ENCODE results near the gene PCCA. TPM values are rescaled to one million over a fixed set of nuclear protein-coding genes. Genes with fewer than 3 reads are reported as not detected.

Gene PCCA
- total RNA-seq, 3 donors from 2014 or later = 55.7 to 98.6 (median 70.5) TPM

DNA sequence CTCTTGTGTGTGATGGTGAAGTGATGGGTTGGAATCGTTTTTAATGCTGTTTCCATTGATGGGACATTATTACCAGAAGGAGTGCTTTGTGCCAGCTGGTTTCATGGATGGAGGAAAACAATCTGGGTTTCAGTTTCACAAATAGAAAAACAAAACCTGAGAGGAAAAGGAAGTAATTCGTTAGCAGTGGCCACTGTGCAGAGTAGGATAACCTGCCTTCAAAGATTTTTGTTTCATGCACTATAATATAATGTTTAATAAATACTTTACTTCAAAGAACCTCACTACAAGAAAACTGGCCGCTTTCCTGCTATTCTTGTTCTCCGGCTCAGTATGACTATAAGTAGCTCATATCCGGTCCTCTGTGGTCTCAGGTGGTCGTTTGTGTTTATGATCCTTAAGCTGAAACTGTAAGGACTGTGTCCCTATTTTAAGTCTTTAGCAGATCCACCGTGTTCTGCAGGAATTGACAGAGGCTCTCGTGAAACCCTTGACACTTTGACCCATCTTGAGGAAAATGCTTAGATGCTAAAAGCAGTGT is 395.0 kb downstream of the PCCA start:
- no peak for DNase-seq
- Histone ChIP-seq H3K4me3 (no peak overlapping the region), H3K9me3 (no peaks in the 10 kb centered on the region), H3K4me1 (ENCODE audit: low read depth) (peaks cover 3% of the 10 kb centered on the region), H3K36me3 (ENCODE audit: low read depth) (no peaks in the 10 kb centered on the region)
- TF ChIP-seq CTCF (IDR thresholded peaks at IDR 0.05) = no peak
- intact Hi-C loops (cut with DNase I, micrococcal nuclease) = no loop called here
- ATAC-seq = peak; percentile 50

DNA sequence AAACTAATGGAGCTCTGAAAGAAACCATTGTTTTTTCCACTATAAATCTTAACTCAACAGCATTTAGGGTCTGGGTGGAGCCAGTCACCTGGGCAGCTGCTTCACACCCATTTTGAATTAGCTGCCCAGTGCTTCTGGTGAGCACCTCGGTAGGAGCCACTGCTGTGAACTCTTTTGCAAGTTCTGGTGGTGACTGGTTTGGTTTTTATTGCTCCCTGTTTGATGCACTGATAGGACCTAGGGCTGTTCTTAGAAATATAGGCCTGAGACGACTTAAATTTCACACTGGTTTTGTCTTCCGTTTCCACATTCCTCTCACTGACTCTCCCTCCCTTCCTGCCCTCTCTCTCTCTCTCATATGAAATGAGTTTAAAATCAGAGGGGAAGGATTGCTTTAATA is 395.8 kb downstream of the PCCA start:
- ATAC-seq = peak; percentile 93
- TF ChIP-seq CTCF (IDR thresholded peaks at IDR 0.05) = no peak
- H3K9me3 ChIP-seq = no peaks in the 10 kb centered on the region
- intact Hi-C loops (cut with DNase I, micrococcal nuclease) = no loop called here
- peak in 2 of 3 donors; percentile 43 to 50 for DNase-seq
- peaks cover 3% of the 10 kb centered on the region for H3K4me1 ChIP-seq (ENCODE audit: low read depth)
- H3K4me3 ChIP-seq = no peak overlapping the region
- no peaks in the 10 kb centered on the region for H3K36me3 ChIP-seq (ENCODE audit: low read depth)

- no peak for TF ChIP-seq CTCF (IDR thresholded peaks at IDR 0.05)
- Histone ChIP-seq H3K4me3 (no peak overlapping the region), H3K36me3 (ENCODE audit: low read depth) (no peaks in the 10 kb centered on the region), H3K4me1 (ENCODE audit: low read depth) (peaks cover 3% of the 10 kb centered on the region), H3K9me3 (no peaks in the 10 kb centered on the region)
- DNase-seq = no peak
- intact Hi-C loops (cut with DNase I, micrococcal nuclease) = no loop called here
- no peak for ATAC-seq
These were observed 396.4 kb downstream of the PCCA start for GRCh38 chr13:100485265-100485664.

- peak; percentile 49 for ATAC-seq
- DNase-seq = no peak
- Histone ChIP-seq H3K4me1 (ENCODE audit: low read depth) (no peaks in the 10 kb centered on the region), H3K9me3 (no peaks in the 10 kb centered on the region), H3K36me3 (ENCODE audit: low read depth) (no peaks in the 10 kb centered on the region), H3K4me3 (no peak overlapping the region)
- intact Hi-C loops (cut with DNase I, micrococcal nuclease) = no loop called here
- no peak for TF ChIP-seq CTCF (IDR thresholded peaks at IDR 0.05)
These were observed 401.8 kb downstream of the PCCA start for GRCh38 chr13:100490692-100491091.

GRCh38 chr13:100491164-100491842 is 402.4 kb downstream of the PCCA start:
- intact Hi-C loops (cut with DNase I, micrococcal nuclease) = no loop called here
- Histone ChIP-seq H3K9me3 (no peaks in the 10 kb centered on the region), H3K4me3 (no peak overlapping the region), H3K36me3 (ENCODE audit: low read depth) (no peaks in the 10 kb centered on the region), H3K4me1 (ENCODE audit: low read depth) (no peaks in the 10 kb centered on the region)
- no peak for TF ChIP-seq CTCF (IDR thresholded peaks at IDR 0.05)
- ATAC-seq (no peak), DNase-seq (no peak)

Data from mucosa of descending colon (tissue), 3 donors.